Mesenchymal stem cell (in vitro differentiated cells and primary cell): ENCODE results near the gene TRMT13.

Source experiments
- DNase-seq: peaks from one replicate; pipeline ENCODE4 v3.0.0-alpha.2; 2013
- H2AFZ ChIP-seq: one replicate; pipeline ENCODE4 v1.6.1; 2013; ENCODE audit warnings: low read depth, mild to moderate bottlenecking, control low read depth, inconsistent platforms, low read length, moderate library complexity
- H2AK5ac ChIP-seq: 2 replicates; pipeline ENCODE4 v1.6.1; 2013; ENCODE audit warnings: low read length, moderate library complexity, mild to moderate bottlenecking, inconsistent platforms; ENCODE audit not compliant: severe bottlenecking
- H2BK120ac ChIP-seq: one replicate; pipeline ENCODE4 v1.6.1; 2013; ENCODE audit warnings: low read depth, mild to moderate bottlenecking, inconsistent platforms, low read length, moderate library complexity
- H2BK12ac ChIP-seq, 2 experiments: one replicate each; pipeline ENCODE4 v1.6.1; 2013; ENCODE audit warnings: inconsistent platforms in 2 of 2, low read length in 2 of 2, mild to moderate bottlenecking in 2 of 2, moderate library complexity in 2 of 2, control low read depth in 1 of 2
- H2BK15ac ChIP-seq: one replicate; pipeline ENCODE4 v1.6.1; 2013; ENCODE audit warnings: mild to moderate bottlenecking, low read depth, inconsistent platforms; ENCODE audit not compliant: poor library complexity, severe bottlenecking
- H2BK5ac ChIP-seq: 2 replicates; pipeline ENCODE4 v1.6.1; 2013; ENCODE audit warnings: low read depth, mild to moderate bottlenecking, low read length, control low read depth, inconsistent platforms; ENCODE audit not compliant: poor library complexity, severe bottlenecking
- H3K14ac ChIP-seq, 2 experiments: one replicate each; pipeline ENCODE4 v1.6.1; 2013; ENCODE audit warnings: inconsistent platforms in 2 of 2, low read length in 2 of 2, control low read depth in 1 of 2, mild to moderate bottlenecking in 1 of 2, moderate library complexity in 1 of 2
- H3K18ac ChIP-seq, 2 experiments: one replicate each; pipeline ENCODE4 v1.6.1; 2013; ENCODE audit warnings: inconsistent platforms in 2 of 2, low read length in 2 of 2, control low read depth in 1 of 2, low read depth in 1 of 2, mild to moderate bottlenecking in 1 of 2
- H3K23ac ChIP-seq, 2 experiments: one replicate each; pipeline ENCODE4 v1.6.1; 2013; ENCODE audit warnings: inconsistent platforms in 2 of 2, low read length in 2 of 2, mild to moderate bottlenecking in 2 of 2, moderate library complexity in 2 of 2, control low read depth in 1 of 2
- H3K27ac ChIP-seq: 2 replicates; pipeline ENCODE4 v1.5.1; 2013; ENCODE audit warnings: mild to moderate bottlenecking, moderate library complexity, low read length, control low read depth, inconsistent platforms; ENCODE audit not compliant: poor library complexity, severe bottlenecking
- H3K27me3 ChIP-seq, 2 experiments: 2 replicates each; pipeline versions ENCODE4 v1.6.1 to v1.7.0; 2013; ENCODE audit warnings: low read length in 2 of 2, mild to moderate bottlenecking in 2 of 2, moderate library complexity in 2 of 2, control low read depth in 1 of 2, inconsistent platforms in 1 of 2; ENCODE audit not compliant: control insufficient read depth in 1 of 2, insufficient read depth in 1 of 2
- H3K36me3 ChIP-seq, 2 experiments: 2 replicates each; pipeline versions ENCODE4 v1.6.1 to v1.7.0; 2013; ENCODE audit warnings: low read length in 2 of 2, control low read depth in 1 of 2, inconsistent platforms in 1 of 2, low read depth in 1 of 2, mild to moderate bottlenecking in 1 of 2; ENCODE audit not compliant: insufficient read depth in 2 of 2, control insufficient read depth in 1 of 2
- H3K4ac ChIP-seq, 2 experiments: one replicate each; pipeline ENCODE4 v1.6.1; 2013; ENCODE audit warnings: inconsistent platforms in 2 of 2, low read length in 2 of 2, mild to moderate bottlenecking in 2 of 2, moderate library complexity in 2 of 2, control low read depth in 1 of 2, low read depth in 1 of 2
- H3K4me1 ChIP-seq: 2 replicates; pipeline ENCODE4 v1.6.1; 2013; ENCODE audit warnings: low read depth, low read length, control low read depth; ENCODE audit not compliant: control insufficient read depth, insufficient read depth
- H3K4me2 ChIP-seq: 2 replicates; pipeline ENCODE4 v1.6.1; 2013; ENCODE audit warnings: low read length, mild to moderate bottlenecking, inconsistent platforms; ENCODE audit not compliant: poor library complexity, severe bottlenecking
- H3K4me3 ChIP-seq, 2 experiments: 2 replicates each; pipeline versions ENCODE4 v1.5.1 to v1.7.0; 2013; ENCODE audit warnings: low read length in 2 of 2, mild to moderate bottlenecking in 2 of 2, control low read depth in 1 of 2, low read depth in 1 of 2; ENCODE audit not compliant: insufficient read depth in 1 of 2
- H3K79me1 ChIP-seq: replicated peaks from 2 replicates; pipeline ENCODE4 v1.6.1; 2013; ENCODE audit warnings: mild to moderate bottlenecking, control low read depth, low read length, inconsistent platforms; ENCODE audit not compliant: poor library complexity, severe bottlenecking
- H3K9ac ChIP-seq: 2 replicates; pipeline ENCODE4 v1.7.0; 2013; ENCODE audit warnings: mild to moderate bottlenecking, low read length, moderate library complexity
- H3K9me3 ChIP-seq: 2 replicates; pipeline ENCODE4 v1.7.0; 2013; ENCODE audit warnings: mild to moderate bottlenecking, low read length; ENCODE audit not compliant: control insufficient read depth
- H4K8ac ChIP-seq: one replicate; pipeline ENCODE4 v1.6.1; 2013; ENCODE audit warnings: inconsistent platforms, mild to moderate bottlenecking, low read length, moderate library complexity
- H4K91ac ChIP-seq: one replicate; pipeline ENCODE4 v1.6.1; 2013; ENCODE audit warnings: mild to moderate bottlenecking, low read length, inconsistent platforms
- WGBS: methylation state at CpG from one replicate; pipeline ENCODE4 v1.1.7; 2013; ENCODE audit warnings: mixed read lengths; 5-methylcytosine and 5-hydroxymethylcytosine counted together

TRMT13 gene

DNA sequence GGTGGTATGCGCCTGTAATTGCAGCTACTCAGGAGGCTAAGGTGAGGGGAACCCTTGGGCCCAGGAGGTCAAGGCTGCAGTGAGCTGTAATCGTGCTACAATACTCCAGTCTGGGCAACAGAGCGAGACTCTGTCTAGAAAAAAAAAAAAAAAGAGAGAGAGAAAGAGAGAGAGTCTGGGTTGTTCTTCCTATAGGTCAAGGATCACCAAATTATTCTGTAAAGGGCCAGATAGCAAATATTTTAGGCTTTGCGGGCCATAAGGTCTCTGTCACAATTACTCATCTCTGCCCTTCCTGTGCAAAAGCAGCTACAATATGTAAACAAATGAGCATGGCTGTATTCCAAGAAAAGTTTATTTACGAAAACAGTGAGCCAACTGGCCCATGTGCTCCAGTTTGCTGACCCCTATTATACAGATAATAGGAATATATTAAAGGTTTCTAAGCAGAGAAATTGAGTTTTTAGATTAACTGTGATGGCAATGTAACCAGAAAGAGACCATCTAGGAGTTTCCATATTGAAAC, 2.3 kb upstream of the TRMT13 start:
- Histone ChIP-seq H3K4ac (no peak overlapping the region), H2BK15ac (no peak overlapping the region), H4K8ac (no peak overlapping the region), H3K27ac (no peak overlapping the region), H3K9me3 (no peaks in the 10 kb centered on the region), H3K27me3 (no peaks in the 10 kb centered on the region), H3K79me1 (peaks cover 22% of the 10 kb centered on the region), H2BK120ac (no peak overlapping the region), H3K4me2 (no peak overlapping the region), H2BK12ac (no peak overlapping the region), H3K23ac (no peak overlapping the region), H2AFZ (no peak overlapping the region), H3K18ac (no peak overlapping the region), H3K4me3 (no peak overlapping the region), H3K9ac (no peak overlapping the region), H3K36me3 (no peaks in the 10 kb centered on the region), H3K14ac (no peak overlapping the region), H3K4me1 (peaks cover 2% of the 10 kb centered on the region), H4K91ac (no peak overlapping the region), H2BK5ac (no peak overlapping the region), H2AK5ac (no peak overlapping the region)
- peak; percentile 62 for DNase-seq
- 44% methylated on average over 5 of the region's 5 CpGs for WGBS

DNA sequence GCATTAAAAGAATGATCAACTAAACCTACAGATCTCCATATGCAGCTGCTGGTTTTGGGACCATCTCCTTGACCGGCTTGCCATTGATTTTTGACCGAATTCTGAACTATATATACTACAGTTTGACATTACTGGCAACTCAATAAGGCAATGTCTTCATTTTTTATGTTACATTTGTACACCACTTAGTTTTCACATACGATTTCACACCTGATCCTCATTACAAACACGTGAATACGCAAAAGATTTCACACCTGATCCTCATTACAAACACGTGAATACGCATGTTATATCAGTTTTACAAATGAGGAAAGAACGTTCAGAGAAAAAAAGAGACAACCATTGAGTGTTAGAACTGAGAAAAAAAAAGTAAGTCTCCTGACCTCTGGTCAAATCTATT, 1.3 kb upstream of the TRMT13 start:
- Histone ChIP-seq H2BK120ac (no peak overlapping the region), H3K36me3 (no peaks in the 10 kb centered on the region), H3K4me2 (peak overlapping the region; percentile 55), H2BK15ac (no peak overlapping the region), H3K18ac (no peak overlapping the region), H2AK5ac (no peak overlapping the region), H2AFZ (no peak overlapping the region), H3K27me3 (no peaks in the 10 kb centered on the region), H3K23ac (no peak overlapping the region), H3K27ac (no peak overlapping the region), H3K9me3 (no peaks in the 10 kb centered on the region), H3K4ac (no peak overlapping the region), H3K4me3 (peak overlapping the region in 1 of 2 experiments; percentile 94), H2BK5ac (no peak overlapping the region), H3K9ac (peak overlapping the region; percentile 91), H2BK12ac (no peak overlapping the region), H4K91ac (no peak overlapping the region), H4K8ac (no peak overlapping the region), H3K4me1 (peaks cover 2% of the 10 kb centered on the region), H3K79me1 (peaks cover 19% of the 10 kb centered on the region), H3K14ac (no peak overlapping the region)
- no peak for DNase-seq
- WGBS, result 67% methylated on average over 7 of the region's 8 CpGs

DNA sequence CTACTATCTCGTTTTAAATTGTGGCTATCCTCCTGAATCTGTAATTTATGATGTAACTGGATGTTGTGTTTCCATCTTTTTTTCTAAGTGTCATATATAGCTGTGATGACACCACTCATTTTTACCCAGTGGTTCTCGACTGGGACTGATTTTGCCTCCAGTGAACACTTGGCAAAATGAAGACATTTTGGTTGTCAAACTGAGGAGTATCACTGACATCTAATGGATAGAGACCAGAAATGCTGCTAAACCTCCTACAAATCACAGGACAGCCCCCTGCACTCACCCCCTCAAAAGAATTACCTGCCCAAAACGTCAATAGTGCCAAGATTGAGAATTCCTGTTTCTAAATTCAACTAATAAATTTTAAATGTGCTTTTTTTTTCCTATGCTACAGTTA, 1.9 kb downstream of the TRMT13 start:
- WGBS, result 94% methylated on average over 2 of the region's 3 CpGs

DNA sequence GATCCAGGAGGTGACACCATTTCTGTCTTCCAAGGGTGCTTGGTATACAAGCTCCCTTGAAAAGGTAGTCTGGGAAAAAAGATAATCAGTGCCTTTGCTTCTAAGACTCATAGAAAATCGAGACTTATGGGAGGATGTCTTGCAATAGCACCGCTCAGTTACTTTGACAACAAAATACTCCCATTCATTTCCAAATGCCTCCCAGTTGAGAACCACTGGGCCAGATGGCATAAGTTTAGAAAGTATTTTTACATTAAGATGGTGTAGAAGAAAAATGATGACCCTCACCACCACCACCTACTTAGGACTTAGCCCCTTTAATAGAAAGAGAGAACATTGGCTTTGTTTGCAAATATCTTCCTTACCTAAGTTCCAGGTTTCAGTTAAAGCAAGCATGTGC, 4.6 kb downstream of the TRMT13 start:
- H3K9ac ChIP-seq, result no peak overlapping the region
- H4K8ac ChIP-seq, result no peak overlapping the region
- H3K18ac ChIP-seq, result no peak overlapping the region
- no peaks in the 10 kb centered on the region for H3K9me3 ChIP-seq
- no peak overlapping the region for H2BK12ac ChIP-seq
- H3K79me1 ChIP-seq, result peaks cover 7% of the 10 kb centered on the region
- no peak overlapping the region for H2BK15ac ChIP-seq
- H3K27me3 ChIP-seq, result no peaks in the 10 kb centered on the region
- H3K4me1 ChIP-seq, result peaks cover 2% of the 10 kb centered on the region
- no peak overlapping the region for H2BK120ac ChIP-seq
- no peak overlapping the region for H3K23ac ChIP-seq
- no CpG with 5 or more reads among the region's 2 CpGs for WGBS
- no peak overlapping the region for H3K27ac ChIP-seq
- peaks cover 9 to 60% of the 10 kb centered on the region in 2 experiments for H3K36me3 ChIP-seq
- H2AK5ac ChIP-seq, result no peak overlapping the region
- DNase-seq, result no peak
- no peak overlapping the region for H4K91ac ChIP-seq
- no peak overlapping the region for H2AFZ ChIP-seq
- H3K4ac ChIP-seq, result no peak overlapping the region
- H2BK5ac ChIP-seq, result no peak overlapping the region
- H3K4me3 ChIP-seq, result no peak overlapping the region
- no peak overlapping the region for H3K14ac ChIP-seq
- no peak overlapping the region for H3K4me2 ChIP-seq

More for the DNA sequence above, 1.9 kb downstream of the TRMT13 start:
- Histone ChIP-seq H3K36me3 (peaks cover 4 to 32% of the 10 kb centered on the region in 2 experiments), H4K8ac (no peak overlapping the region), H3K4me1 (peaks cover 2% of the 10 kb centered on the region), H3K4ac (no peak overlapping the region), H2BK120ac (no peak overlapping the region), H2BK15ac (no peak overlapping the region), H3K4me2 (no peak overlapping the region), H2BK5ac (no peak overlapping the region), H3K27ac (no peak overlapping the region), H2BK12ac (no peak overlapping the region), H4K91ac (no peak overlapping the region), H3K4me3 (no peak overlapping the region), H3K14ac (no peak overlapping the region), H3K79me1 (peaks cover 12% of the 10 kb centered on the region), H3K27me3 (no peaks in the 10 kb centered on the region), H3K23ac (no peak overlapping the region), H3K9ac (peak overlapping the region; percentile 91), H3K9me3 (no peaks in the 10 kb centered on the region), H2AFZ (no peak overlapping the region), H3K18ac (no peak overlapping the region), H2AK5ac (no peak overlapping the region)
- DNase-seq, result peak; percentile 16
